Hepatocyte (in vitro differentiated cells): ENCODE measurements around the gene HOXD11. TPM values are rescaled to one million over a fixed set of nuclear protein-coding genes. Genes with fewer than 3 reads are reported as not detected.

ENCODE experiments used
- DNase-seq: peaks from one replicate; pipeline ENCODE4 v3.0.0-alpha.2; 2016; ENCODE audit warnings: low spot score
- H2AFZ ChIP-seq: fragments of 200-600 bp; sonication (generic); 2 replicates; pipeline ENCODE4 v1.6.0; 2016; ENCODE audit warnings: antibody characterized with exemption, mild to moderate bottlenecking
- H3K27ac ChIP-seq: fragments of 200-600 bp; sonication (generic); 2 replicates; pipeline ENCODE4 v1.5.1; 2016; ENCODE audit warnings: mild to moderate bottlenecking
- H3K27me3 ChIP-seq: fragments of 200-600 bp; sonication (generic); 2 replicates; pipeline ENCODE4 v1.6.1; 2016
- H3K36me3 ChIP-seq: fragments of 200-600 bp; sonication (generic); replicated peaks from 2 replicates; pipeline ENCODE4 v1.5.1; 2016; ENCODE audit warnings: low read depth; ENCODE audit not compliant: insufficient read depth
- H3K4me1 ChIP-seq: fragments of 200-600 bp; sonication (generic); 2 replicates; pipeline ENCODE4 v1.5.1; 2016; ENCODE audit warnings: mild to moderate bottlenecking, moderate library complexity; ENCODE audit not compliant: insufficient read depth
- H3K4me2 ChIP-seq: fragments of 200-600 bp; sonication (generic); 2 replicates; pipeline ENCODE4 v1.6.0; 2016
- H3K4me3 ChIP-seq: fragments of 200-600 bp; sonication (generic); 2 replicates; pipeline ENCODE4 v1.5.1; 2016; ENCODE audit warnings: mild to moderate bottlenecking
- H3K79me2 ChIP-seq: fragments of 200-600 bp; sonication (generic); 2 replicates; pipeline ENCODE4 v1.6.0; 2017; ENCODE audit warnings: mild to moderate bottlenecking
- H3K9me2 ChIP-seq: fragments of 200-600 bp; sonication (generic); replicated peaks from 2 replicates; pipeline ENCODE4 v1.6.0; 2017; ENCODE audit warnings: mild to moderate bottlenecking; ENCODE audit not compliant: insufficient read depth
- H3K9me3 ChIP-seq: fragments of 200-600 bp; sonication (generic); 2 replicates; pipeline ENCODE4 v1.5.1; 2016; ENCODE audit warnings: low read depth, mild to moderate bottlenecking
- H4K20me1 ChIP-seq: fragments of 200-600 bp; sonication (generic); 2 replicates; pipeline ENCODE4 v1.6.0; 2016; ENCODE audit warnings: mild to moderate bottlenecking; ENCODE audit not compliant: insufficient read depth, poor library complexity, severe bottlenecking
- CTCF ChIP-seq: fragments of 200-600 bp; sonication (generic); IDR thresholded peaks from 2 replicates; pipeline ENCODE4 v1.5.1; 2016; ENCODE audit warnings: antibody characterized with exemption, mild to moderate bottlenecking; ENCODE audit not compliant: poor library complexity
- EZH2 ChIP-seq: fragments of 200-600 bp; sonication (generic); IDR thresholded peaks from 2 replicates; pipeline ENCODE4 v1.6.1; 2016; ENCODE audit warnings: antibody characterized with exemption, mild to moderate bottlenecking, borderline replicate concordance
- EZH2phosphoT487 ChIP-seq: fragments of 200-600 bp; sonication (generic); IDR thresholded peaks from one replicate; pipeline ENCODE4 v1.6.1; 2018; ENCODE audit warnings: antibody characterized with exemption, mild to moderate bottlenecking, low read depth, moderate library complexity; ENCODE audit not compliant: unreplicated experiment, severe bottlenecking
- WGBS: methylation state at CpG from one replicate; pipeline ENCODE4 v1.1.6; 2016; ENCODE audit warnings: low lambda C conversion rate; ENCODE audit errors: missing lambda C conversion rate; 5-methylcytosine and 5-hydroxymethylcytosine counted together
- polyA plus RNA-seq: library from polyadenylated mRNA; unstranded; fragments of >200 nt; fragmentation: Nextera tagmentation; extraction: Ambion mirVana; gene quantifications from 2 replicates; pipeline ENCODE4 v1.2.1, GENCODE V29; 2016
- total RNA-seq: library from RNA; depleted of rRNA; stranded (reverse); fragments of >200 nt; gene quantifications from 2 replicates; pipeline ENCODE4 v1.2.3, GENCODE V29; 2014

Gene HOXD11
- total and polyA plus RNA-seq, 2 experiments from 2014 or later, result 6.3 to 9.9 TPM

DNA sequence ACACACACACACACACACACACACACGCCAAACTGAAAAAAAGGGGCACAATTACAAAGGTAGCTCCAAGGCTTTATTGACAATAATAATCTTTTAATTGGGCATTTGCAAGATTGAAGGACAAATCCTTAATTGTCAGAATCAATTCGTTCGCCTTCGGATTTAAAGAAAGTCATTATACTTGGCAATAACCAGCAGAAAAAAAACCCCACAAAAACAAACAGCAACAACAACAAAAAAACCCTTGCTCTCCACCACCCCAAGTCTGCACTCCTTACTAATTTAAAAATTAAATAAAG is 20.6 kb downstream of the HOXD11 start:
- TF ChIP-seq EZH2 (no peak), EZH2phosphoT487 (no peak), CTCF (no peak)
- no peaks in the 10 kb centered on the region for H4K20me1 ChIP-seq
- H2AFZ ChIP-seq, result no peak overlapping the region
- WGBS, result 48% methylated on average over 4 of the region's 4 CpGs
- H3K79me2 ChIP-seq, result no peaks in the 10 kb centered on the region
- H3K4me3 ChIP-seq, result no peak overlapping the region
- H3K36me3 ChIP-seq, result no peaks in the 10 kb centered on the region
- no peak overlapping the region for H3K27ac ChIP-seq
- H3K9me2 ChIP-seq, result no peaks in the 10 kb centered on the region
- peaks cover 21% of the 10 kb centered on the region for H3K4me1 ChIP-seq
- H3K9me3 ChIP-seq, result no peaks in the 10 kb centered on the region
- DNase-seq, result no peak
- H3K27me3 ChIP-seq, result peaks cover 91% of the 10 kb centered on the region
- H3K4me2 ChIP-seq, result no peak overlapping the region

GRCh38 chr2:176128172-176128981 is 21.3 kb downstream of the HOXD11 start:
- peaks cover 91% of the 10 kb centered on the region for H3K27me3 ChIP-seq
- H3K9me2 ChIP-seq, result no peaks in the 10 kb centered on the region
- H3K4me3 ChIP-seq, result peak overlapping the region; percentile 56

GRCh38 chr2:176128982-176129796 is 22.1 kb downstream of the HOXD11 start, which contains the start of gene HOXD8:
HOXD8 (plus strand) TSS chr2:176129705; CDS start chr2:176130367, 662 bp downstream.
- Histone ChIP-seq H3K27me3 (peaks cover 91% of the 10 kb centered on the region), H3K4me2 (peak within 1 kb of the TSS; percentile 91), H2AFZ (peak within 1 kb of the TSS; percentile 55), H3K79me2 (no peaks in the 10 kb centered on the region), H3K9me3 (no peaks in the 10 kb centered on the region), H3K27ac (no peak within 1 kb of the TSS), H3K4me3 (peak within 1 kb of the TSS; percentile 56), H3K36me3 (no peaks in the 10 kb centered on the region), H4K20me1 (no peaks in the 10 kb centered on the region), H3K9me2 (no peaks in the 10 kb centered on the region), H3K4me1 (peaks cover 13% of the 10 kb centered on the region)
- TF ChIP-seq EZH2 (peak; percentile 93), CTCF (no peak)
- 2% methylated on average over 54 of the region's 64 CpGs for WGBS
- DNase-seq, result peak; percentile 71

More at GRCh38 chr2:176128172-176128981, 21.3 kb downstream of the HOXD11 start:
- H3K79me2 ChIP-seq, result no peaks in the 10 kb centered on the region
- TF ChIP-seq EZH2 (no peak), CTCF (no peak), EZH2phosphoT487 (no peak)
- H3K4me2 ChIP-seq, result peak overlapping the region; percentile 91
- peaks cover 14% of the 10 kb centered on the region for H3K4me1 ChIP-seq
- H3K27ac ChIP-seq, result no peak overlapping the region
- WGBS, result 12% methylated on average over 49 of the region's 49 CpGs
- no peaks in the 10 kb centered on the region for H4K20me1 ChIP-seq
- no peaks in the 10 kb centered on the region for H3K9me3 ChIP-seq
- no peaks in the 10 kb centered on the region for H3K36me3 ChIP-seq
- H2AFZ ChIP-seq, result peak overlapping the region; percentile 55
- no peak for DNase-seq
